Measurements from ENCODE around the gene GAB1.
A peak's percentile ranks its signal among the peaks of the same experiment; 100 is the strongest.

The GAB1 gene

DNA sequence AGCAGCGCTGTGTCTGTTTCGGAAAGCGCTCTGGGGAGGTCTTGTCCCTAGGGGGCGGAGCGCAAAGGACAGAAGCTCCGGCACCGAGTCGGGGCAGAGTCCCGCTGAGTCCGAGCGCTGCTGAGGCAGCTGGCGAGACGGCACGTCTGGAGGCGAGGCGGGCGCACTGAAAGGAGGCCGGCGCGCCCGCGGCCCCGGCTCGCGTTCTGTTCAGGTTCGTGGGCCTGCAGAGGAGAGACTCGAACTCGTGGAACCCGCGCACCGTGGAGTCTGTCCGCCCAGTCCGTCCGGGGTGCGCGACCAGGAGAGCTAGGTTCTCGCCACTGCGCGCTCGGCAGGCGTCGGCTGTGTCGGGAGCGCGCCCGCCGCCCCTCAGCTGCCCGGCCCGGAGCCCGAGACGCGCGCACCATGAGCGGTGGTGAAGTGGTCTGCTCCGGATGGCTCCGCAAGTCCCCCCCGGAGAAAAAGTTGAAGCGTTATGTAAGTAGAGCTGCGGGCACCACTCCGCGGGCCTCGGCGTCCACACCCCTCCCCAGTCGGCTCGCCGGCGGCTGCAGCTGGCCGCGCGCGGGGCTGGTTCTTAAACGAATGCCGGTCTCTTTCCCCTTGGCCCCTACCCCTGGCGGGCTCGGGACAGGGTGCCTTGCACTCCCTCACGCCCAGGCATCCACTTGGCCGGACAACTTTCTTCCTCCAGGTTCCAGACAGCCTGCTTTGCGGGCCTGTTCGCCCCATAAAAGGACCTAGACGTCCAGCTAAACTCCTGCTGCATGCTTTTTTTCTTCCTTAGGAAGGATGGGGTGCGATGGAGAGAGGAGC, at the start of gene GAB1:
Gene GAB1, plus strand, starts transcription at position 96 of the 819 bp plus-strand sequence. Its CDS starts 313 bp downstream, at position 409.
- ATAC-seq: peak; percentile 36 to 54

DNA sequence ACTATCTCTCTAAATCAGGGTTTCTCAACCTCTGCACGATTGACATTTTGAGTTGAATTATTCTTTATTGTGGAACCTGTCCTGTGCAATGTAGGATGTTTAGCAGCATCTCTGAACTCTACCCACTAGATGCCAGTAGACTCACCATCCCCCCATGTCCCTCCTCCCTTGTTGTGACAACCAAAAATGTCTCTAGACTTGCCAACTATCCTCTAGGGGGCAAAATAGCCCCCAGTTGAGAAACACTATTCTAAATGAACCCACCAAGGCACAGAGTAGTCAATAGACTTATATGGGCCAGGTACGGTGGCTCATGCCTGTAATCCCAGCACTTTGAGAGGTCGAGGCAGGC, 49.1 kb upstream of the GAB1 start:
- no peak for ATAC-seq

DNA sequence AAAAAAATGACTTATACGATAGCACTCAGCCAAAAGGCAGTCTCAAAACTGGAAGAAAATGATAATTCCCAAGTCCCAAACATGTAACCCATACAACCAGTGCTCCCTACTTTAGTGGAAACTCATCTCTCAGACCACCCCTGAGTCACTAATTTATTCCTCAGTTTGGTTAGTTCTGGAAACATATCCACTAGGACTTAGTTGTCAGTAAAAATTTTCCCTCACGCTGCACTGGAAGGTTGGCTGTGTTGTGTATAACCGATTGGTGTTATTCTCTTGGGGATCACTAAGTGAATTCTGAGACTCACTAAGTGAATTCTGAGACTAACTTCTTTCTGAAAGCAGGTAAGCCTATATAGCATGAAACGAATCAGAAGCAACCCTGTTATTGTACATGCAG, 48.5 kb upstream of the GAB1 start:
- ATAC-seq: no peak

DNA sequence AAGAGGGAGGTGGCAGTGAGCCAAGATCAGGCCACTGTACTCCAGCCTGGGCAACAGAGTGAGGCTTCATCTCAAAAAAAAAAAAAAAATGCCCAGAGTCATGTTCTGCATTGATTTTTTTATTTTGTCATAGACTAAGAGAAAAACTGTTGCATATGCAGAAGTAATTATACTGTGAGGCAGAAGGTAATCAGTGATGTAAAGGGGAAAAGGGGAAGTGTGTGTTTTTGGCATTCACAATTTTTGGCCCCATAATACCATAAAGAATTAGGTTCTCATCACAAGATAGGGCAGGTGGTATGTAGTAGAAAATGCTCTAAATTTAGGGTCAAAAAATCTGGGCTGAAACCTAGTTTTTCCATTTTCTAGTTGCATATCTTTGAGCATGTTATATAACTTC, 47.3 kb upstream of the GAB1 start:
- no peak for ATAC-seq

DNA sequence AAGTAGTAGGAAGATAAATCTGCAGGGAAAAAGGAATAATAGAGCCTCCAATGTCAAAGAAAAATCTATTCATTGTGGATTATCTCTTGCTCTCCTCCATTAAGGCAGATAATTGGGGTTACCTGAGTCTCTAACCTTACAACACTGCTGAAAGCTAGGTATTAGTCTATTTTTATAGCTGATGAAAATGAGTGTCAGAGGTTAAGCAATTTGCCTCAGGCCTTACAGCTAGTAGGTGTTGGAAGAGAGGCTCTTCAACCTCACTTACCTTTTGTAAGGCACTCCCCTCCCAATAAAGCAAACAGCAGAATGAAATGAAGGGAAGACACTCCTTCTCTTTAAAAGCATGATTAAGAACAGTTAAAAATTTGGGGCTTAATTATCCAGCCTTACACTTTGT, 45.4 kb upstream of the GAB1 start:
- no peak for ATAC-seq

DNA sequence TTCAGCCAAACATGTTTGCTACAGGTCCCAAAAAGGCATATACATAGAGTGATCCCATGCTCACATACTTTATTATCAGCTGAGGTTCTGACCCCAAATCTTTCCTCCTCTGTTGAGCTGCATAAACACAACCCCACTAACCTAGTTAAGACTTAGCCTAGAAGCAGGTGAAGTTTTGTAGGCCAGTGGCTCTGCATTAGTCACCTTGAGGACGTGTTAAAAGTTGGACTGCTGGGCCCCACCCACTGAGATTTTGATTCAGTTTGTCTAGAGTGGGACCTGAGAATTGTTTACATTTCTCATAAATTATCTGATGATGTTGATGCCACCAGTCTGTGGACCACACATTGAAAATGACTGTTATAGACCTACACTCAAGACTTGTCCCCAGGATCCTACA, 43.8 kb upstream of the GAB1 start:
- no peak for ATAC-seq

DNA sequence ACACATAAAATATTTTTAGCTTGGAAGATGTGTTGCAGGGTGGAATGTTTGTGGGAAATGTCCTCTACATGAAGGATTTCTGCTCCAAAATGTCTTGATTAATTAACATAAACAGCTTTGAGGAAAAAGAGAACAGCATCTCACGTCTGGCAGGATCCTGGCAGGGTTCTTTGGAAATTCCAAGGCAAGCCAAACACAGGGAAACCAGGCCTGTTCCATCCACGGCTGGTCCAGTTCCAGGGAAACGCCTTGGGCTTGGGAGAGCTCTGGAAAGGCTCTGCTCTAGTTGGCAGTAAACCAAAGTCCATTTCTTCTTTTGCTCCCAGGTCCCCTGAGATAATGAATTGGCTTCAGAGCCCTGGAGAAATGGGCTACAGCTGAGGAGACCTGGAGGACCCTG, 42.4 kb upstream of the GAB1 start:
- no peak for ATAC-seq

DNA sequence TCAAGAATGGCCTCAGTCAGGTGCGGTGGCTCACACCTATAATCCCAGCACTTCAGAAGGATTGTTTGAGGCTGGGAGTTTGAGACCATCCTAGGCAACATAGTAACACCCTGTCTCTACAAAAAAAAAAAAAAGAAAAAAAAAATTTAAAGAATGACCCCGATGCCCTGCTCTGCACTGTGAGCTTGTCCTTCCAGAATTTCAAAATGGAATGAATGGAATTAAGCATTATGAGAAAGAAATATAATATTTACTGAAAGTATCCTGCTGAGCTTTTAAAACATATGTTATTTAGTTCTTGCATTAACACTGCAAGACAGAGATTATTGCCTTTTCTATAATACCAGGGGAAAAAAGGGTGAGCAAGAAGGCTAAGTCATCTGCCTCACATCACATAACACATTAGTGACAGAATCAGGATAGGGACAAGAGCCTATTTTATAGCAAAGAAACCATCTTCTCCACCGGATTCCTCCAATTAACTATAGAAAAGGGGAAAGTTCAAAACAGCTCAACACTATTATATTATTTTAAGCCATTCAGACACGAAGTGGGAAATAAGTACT, 41.9 kb upstream of the GAB1 start:
- ATAC-seq: no peak

DNA sequence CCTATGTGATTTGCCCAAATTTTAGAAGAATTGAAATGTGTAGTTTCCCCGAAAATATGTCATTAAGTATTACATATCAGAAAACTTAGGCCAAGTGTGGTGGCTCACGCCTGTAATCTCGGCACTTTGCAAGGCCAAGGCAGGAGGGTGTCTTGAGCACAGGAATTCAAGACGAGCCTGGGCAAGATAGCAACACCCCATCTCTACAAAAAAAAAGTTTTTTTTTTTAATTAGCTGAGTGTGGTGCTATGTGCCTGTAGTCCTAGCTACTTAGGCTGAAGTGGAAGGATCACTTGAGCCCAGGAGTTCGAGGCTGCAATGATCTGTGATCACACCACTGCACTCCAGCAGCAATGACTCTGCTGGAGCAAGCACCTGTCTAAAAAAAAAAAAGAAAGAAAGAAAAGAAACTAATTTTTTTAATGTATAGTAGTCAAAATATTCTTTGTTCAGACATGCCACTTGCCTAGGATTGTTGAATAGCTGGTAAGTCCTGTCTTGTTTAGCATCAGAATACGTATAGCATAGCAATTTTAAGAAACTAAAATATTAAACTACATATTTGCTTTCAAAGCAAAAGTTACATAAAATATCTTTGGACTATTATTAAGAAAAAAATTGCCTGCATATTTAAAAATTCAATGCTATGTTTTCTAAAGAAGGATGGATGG, 40.1 kb upstream of the GAB1 start:
- no peak for ATAC-seq

DNA sequence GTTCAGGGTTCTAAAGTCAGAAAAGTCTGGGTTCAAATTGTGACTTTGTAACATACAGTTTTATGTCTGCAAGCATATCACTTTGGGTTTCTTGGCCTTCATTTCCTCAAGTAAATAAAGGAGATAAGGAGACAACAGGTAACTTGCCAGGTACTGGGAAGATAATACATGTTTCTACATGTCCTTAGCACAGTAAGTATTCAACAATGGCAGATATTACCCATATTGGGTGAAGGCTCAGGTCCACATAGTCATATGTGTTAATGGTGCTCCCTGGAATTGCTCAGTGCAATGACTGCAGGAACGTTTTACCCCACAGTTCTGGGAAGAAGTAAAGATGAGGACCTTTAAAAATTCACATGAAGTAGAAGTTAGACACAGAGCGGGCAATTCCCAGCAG, 35.8 kb upstream of the GAB1 start:
- no peak for ATAC-seq

DNA sequence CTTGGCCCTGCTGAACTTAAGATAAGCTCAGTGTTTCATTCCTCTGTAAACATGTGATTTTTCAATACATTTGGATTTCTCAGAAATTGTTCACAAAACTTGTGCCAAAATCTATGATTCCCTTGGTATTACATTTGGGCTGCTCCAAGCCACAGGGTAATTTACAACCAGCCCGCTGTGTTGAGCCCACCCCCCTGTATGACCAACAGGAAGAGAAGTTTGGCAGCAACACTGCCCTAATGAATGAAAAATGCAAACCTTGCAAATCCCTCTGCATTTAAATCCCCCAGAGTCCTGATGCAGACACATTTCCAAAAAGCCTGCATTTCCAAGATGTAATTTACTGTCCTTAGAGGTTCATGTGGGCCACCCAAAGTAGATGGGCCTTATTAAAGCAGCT, 34.1 kb upstream of the GAB1 start:
- no peak for ATAC-seq

DNA sequence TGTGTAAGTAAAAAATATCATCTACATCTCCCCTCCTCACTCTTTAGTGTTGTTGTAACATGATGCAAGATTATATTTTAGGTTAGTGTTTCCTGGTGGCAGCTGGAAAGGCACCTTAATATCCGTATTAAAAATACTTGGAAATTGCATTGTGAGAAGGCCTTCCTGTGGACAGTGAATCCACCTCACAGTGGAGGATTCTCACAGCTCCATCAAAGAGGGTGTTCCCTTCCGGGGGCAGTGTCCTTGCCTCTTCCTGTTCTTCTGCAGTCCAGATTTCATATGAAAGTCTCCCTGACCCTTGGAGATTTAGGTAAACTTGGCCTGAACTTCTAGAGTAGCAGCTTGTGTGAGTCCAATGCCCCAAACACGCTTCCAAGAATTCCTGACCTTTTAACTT, 29.9 kb upstream of the GAB1 start:
- ATAC-seq: no peak

DNA sequence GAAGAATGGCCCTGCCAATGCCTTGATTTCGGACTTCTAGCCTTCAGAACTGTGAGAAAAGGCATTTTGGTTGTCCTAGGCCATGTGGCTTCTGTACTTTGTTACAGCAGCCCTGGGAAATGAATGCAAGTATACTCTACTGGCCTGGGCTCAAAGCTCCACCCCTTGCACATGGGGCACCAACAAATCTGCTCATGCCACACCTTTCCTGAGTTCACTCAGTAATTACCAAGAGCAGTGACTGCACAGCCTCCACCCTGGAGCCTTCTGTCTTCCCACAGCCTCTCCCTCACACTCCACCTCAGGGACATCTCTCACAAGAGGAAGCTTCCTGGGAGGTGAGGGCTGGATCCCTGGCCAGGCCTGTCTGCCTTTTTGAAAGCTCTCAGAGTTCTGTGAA, 29.1 kb upstream of the GAB1 start:
- no peak for ATAC-seq

DNA sequence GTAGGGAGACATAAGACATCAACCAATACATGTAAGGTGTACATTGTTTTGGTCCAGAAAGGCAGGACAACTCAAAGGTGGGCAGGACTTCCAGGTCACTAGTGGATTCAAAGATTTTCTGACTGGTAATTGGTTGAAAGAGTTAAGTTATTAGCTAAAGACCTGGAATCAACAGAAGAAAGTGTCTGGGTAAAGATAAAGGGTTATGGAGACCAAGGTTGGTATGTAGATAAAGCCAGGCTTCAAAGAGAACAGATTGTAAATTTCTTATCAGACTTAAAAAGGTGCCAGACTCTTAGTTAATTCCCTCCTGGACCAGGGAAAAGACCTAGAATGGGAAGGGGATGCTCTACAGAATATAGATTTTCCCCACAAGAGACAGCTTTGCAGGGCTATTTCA, 28.3 kb upstream of the GAB1 start:
- ATAC-seq: no peak

DNA sequence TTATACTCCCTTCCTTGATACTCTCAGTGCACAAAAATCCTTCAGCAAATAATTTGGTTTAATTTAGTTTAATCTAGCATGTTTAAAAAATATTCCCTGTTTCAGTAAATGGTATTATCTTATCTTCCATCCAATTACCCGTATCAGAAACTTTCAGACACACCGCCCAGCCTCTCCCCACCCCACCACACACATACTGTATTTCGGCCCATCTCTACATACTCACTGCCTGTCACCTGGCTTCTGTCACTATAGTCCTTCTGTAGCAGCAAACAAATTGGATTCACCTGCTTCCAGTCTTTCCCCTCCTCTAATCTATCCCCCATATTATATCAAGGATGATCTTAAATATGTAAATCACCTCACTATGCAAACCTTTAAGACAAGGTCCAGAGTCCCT, 24.8 kb upstream of the GAB1 start:
- no peak for ATAC-seq

DNA sequence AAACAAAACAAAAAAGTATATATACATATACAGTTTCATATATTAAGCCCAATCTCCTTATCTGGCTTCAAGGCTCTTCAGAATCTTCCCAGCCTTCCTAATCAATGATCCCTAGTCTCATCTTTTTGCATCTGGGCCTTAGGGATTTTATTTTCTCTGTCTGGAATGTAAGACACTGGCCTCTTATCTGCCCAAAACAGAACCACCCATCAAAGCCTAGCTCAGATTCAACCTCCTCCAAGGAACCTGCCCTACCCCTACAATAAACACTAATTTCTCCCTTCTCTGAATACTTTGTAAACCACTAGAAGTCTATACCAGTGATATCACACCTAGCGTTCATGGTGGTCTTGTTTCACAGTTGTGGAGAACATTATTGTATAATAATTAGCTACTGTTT, 23.2 kb upstream of the GAB1 start:
- no peak for ATAC-seq

DNA sequence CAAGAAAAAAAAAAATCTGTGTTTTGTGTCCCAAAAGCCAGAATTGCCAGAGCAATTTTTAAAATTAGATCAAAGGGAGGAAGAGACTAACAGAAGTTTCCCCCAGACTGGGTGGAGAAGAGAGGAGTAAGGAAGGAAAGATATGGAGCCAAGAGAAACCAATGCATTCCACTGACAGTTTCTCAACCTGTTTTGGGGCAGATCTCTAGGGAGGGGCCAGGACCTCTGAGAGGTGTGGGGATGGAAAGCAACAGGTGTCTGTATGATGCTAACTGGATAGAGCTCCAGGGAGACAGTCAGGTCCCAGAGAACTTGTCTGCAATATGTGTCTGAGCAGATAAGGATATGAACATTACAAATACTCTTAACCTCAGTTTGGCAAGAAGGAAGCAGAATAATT, 22.7 kb upstream of the GAB1 start:
- no peak for ATAC-seq

DNA sequence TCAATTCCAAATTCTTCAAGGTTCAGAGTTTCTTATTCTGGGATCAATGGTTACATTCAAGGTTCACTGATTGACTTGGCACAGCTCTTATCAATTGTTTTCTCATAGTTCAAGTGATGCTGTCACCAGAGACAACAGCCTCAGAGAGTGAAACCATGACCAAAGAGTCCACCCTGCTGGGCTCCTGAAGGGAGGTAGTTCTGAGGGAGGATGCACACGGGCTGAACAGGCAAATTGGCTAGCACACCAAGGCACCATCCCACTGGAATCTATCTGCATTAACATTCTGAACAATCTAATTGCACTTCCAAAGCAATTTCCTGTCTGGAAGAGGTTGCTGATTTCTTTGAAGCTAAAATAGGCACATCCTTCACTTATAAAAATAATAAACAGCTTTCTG, 16.6 kb upstream of the GAB1 start:
- ATAC-seq: no peak

DNA sequence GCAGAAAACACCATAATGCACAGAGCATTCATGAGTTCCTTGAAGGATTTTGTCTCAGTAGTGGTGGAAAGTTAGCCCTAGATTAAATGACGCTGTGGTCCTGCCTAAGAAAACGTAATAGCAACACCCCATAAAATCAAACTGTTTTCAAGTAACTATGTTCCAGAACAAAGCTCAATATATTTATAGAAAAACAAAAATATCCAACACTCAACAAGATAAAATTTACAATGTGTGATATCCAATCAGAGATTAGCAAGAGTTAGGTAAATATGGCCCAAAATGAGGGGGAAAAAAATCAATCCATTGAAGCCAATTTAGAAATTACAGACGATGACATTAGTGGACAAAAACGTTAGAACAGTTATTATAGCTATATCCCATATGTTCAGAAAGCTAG, 9.9 kb upstream of the GAB1 start:
- no peak for ATAC-seq

DNA sequence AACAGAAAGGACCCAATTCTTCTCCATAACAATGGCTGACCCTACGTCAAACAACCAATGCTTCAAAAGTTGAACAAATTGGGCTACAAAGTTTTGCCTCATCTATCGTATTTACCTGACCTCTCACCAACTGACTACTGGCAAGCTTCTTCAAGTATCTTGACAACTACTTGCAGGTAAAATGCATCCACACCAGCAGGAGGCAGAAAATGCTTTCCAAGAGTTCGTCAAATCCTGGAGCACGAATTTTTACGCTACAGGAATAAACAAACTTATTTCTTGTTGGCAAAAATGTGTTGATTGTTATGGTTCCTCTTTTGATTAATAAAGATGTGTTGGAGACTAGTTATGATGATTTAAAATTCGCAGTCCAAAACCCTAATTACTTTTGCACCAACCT, 6.7 kb upstream of the GAB1 start:
- no peak for ATAC-seq

DNA sequence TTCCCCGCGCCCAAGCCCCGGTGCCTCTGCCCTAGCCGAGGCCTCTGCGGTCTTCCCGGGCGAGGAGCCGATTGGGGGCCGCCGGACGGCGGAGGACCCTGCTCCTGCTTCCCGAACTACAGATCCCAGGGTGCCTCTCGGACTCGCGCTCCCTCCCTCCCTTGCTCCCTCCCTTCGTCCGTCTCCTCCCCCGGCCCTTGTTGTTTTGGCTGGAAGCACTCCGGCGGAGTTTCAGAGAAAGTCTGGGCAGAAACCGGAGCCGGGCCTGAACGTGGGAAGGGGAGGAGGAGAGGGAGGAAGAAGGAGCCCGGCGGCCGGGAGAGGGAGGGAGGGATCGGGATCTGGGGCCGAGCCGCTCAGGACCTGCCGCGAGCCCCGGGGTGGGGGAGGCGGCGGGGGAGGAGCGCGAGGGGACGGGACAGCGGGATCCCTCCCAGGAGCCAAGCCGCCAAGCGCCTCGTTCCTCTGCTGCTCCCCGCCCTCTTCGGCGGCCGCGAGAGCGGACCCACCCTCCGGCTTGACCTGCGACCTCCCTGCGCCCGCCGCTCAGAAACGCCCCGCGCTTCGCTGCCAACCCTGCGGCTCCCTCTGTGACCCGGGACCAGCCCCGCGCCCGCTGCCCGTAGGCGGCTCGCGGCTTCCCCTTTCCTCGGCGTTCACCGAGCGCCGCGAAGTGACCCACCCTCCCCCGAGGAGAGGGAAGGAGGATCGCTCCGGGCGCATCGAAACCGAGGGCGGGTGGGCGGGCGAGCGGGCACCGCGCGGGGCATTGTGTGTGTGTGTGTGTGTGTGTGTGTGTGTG, 496 bp upstream of the GAB1 start:
- ATAC-seq: peak; percentile 45 to 54

DNA sequence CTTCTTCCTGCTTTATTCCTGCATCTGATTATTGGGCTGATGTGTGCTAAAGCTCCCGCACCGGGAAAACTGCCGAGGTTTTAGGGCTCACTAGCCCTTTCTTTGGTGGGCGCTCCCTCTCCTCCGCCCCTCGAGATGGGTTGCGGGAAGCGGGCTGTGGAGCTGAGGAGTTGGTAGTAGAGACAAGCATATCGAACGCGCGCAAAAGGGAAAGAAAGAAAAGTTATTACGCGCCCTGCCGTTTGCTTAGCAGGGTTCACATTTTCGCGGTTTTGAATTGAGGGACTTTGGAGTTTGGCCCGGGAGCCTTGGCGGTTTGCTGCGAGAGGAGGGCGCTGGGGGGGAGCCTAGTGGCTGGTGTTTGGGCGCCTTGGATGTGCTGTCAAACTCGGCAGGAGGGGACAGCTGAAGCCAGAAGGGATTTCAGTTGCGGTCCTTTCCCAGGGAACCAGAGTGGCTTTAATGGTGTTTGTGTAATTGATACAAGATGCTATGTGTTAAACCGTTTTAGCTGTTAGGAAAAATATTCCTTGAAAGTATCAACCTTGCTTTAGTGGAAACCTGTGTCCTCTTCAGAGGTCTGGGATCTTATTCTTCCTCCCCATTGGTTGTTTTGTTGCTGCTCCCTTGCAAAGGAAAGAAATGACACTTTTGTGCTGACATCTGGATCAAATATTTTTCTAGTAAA, 1.1 kb downstream of the GAB1 start:
- ATAC-seq: no peak

DNA sequence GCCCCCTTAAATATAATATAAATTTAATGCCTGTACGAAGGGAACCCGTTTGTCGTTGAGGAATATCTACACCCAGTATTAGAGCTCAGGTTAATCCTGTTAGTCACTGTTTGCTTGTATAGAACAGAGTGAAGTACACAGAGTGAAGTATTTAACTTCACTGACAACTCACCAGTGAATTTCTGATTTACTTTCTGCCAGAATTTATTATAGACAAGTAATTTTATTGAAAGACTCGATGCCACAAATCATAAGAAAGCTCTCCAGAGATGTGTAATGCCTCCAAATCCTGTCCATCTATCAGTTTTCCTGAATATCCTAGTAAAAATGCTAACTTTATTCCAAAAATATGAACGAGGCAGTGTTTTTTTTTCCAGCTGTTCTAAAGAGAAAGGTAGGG, 1.6 kb downstream of the GAB1 start:
- no peak for ATAC-seq

All from activated CD4-positive, CD25-positive, alpha-beta regulatory T cell treated with anti-CD3 and anti-CD28 coated beads, Interleukin-2, amount 50 U/mL, for 24 hours (primary cell).